GM19351 (cell line): ENCODE data around the gene VPS13C.
A peak's percentile ranks its signal among the peaks of the same experiment; 100 is the strongest.
"Not testable (repeated sequence)": the region's sequence is repeated elsewhere in the genome, so short reads cannot be mapped to it uniquely, and the experiment has no call there.

Experiments
- ATAC-seq: cut with Tn5 transposase; IDR thresholded peaks from one replicate; pipeline ENCODE4 v1.9.1; 2021; ENCODE audit warnings: mild to moderate bottlenecking, moderate library complexity; ENCODE audit not compliant: unreplicated experiment

Gene VPS13C

DNA sequence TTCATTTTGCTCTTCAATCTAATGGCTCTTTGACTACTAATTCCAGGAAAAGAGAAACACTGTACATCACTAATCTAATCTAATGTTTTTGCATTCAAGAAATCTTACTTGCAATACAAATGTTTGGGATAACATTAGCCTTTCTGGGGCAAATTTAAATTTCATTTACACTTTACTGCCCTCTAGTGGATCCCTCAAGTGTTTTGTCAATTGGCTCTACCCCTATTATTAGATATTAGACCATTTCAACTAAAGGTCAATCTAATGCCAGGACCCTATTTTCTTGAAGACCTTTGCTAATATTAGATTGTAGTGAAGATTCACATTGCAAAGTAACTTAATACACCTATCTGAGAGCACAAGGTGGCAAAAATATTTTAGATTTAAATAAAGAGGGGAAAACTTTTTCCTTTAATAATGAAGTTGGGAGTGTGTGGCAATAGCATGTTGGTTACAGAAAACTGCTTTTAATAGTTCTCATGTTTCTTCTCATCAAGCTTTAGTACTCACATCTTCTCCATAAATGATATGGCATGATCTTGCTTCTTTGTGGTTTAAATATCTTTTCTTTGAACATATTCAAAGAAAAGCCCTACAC, 11.6 kb upstream of the VPS13C start:
- no peak for ATAC-seq

DNA sequence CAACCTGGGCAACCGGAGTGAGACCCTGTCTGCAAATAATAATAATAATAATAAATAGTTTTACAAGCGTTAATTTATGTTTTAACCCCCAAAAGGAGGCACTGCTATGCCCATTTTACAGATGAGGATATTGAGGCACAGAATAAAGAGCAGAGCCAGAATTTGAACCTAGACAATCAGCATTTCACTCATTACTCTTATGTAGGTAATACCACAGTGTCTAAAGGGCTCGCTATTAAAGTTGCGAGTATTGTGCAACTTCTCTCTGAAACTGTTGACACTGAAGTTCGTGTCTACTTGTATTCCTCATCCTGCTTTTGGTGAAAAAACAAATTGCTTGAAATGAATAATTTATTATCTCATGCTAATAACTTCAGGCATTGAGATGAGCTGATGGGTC, 9.3 kb upstream of the VPS13C start:
- ATAC-seq, result no peak

DNA sequence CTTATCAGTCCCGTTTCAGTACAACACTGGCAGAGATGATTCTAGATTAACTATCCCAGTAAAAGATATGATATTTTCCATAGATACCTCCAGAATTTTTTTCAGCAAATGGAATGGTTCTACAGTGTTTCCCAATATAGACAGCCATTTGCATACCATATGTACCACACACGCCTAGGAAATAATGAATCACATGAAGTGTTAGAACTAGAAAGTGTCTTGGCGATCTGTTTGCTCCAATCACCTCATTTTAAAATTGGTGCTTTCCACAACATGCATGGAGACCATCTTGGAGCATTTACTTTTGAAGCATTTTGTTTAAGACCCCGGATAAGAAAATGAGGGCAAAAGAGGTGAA, 8.5 kb upstream of the VPS13C start:
- ATAC-seq, result no peak

DNA sequence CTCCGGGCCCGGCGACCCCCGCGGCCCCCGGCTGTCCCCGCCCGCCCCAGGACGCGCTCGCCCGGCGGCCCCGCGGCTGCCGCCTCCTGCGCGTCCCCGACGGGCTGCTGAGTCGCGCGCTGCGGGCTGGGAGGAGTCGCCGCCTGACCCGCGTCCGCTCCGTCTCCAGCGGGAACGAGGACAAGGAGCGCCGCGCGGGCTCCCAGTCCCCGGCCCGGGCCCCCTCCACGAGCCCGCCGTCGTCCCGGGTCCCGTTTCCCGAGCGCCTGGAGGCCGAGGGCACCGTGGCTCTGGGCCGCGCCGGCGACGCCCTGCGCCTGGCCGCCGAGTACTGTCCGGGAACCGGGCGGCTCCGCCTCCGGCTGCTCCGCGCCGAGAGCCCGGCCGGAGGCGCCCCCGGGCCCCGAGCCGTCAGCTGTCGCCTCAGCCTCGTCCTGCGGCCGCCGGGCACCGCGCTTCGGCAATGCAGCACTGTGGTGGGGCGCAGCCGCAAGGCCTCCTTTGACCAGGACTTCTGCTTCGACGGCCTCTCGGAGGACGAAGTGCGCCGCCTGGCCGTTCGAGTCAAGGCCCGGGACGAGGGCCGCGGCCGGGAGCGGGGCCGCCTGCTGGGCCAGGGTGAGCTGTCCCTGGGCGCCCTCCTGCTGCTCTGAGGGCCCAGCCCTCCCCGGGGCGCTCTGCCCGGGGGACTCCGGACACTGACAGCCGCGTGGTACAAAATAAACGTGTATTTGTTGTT, 8.0 kb upstream of the VPS13C start:
- peak; percentile 35 for ATAC-seq

DNA sequence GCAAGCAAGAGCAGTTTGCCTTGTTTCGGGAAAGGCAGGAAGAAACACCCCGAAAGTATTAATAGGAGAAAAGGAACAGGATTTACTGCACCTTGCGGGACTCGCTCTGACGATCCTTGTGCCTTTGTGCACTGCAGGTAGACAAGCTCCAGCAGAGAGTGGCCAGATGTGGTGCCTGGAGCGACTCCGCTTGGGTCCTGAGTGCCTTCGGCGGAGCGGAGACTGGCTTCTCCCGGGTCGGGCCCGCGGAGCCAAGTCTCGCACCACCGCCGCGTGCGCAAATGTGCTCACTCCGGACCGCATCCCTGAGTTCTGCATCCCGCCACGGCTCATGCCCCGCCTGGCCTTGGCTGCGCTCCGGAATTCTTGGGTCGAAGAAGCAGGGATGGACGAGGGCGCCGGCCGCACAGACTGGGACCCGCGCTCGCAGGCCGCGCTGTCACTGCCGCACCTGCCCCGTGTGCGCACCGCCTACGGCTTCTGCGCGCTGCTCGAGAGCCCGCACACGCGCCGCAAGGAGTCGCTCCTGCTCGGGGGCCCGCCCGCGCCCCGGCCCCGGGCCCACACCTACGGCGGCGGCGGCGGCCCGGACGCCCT, 7.3 kb upstream of the VPS13C start:
- peak; percentile 45 for ATAC-seq

DNA sequence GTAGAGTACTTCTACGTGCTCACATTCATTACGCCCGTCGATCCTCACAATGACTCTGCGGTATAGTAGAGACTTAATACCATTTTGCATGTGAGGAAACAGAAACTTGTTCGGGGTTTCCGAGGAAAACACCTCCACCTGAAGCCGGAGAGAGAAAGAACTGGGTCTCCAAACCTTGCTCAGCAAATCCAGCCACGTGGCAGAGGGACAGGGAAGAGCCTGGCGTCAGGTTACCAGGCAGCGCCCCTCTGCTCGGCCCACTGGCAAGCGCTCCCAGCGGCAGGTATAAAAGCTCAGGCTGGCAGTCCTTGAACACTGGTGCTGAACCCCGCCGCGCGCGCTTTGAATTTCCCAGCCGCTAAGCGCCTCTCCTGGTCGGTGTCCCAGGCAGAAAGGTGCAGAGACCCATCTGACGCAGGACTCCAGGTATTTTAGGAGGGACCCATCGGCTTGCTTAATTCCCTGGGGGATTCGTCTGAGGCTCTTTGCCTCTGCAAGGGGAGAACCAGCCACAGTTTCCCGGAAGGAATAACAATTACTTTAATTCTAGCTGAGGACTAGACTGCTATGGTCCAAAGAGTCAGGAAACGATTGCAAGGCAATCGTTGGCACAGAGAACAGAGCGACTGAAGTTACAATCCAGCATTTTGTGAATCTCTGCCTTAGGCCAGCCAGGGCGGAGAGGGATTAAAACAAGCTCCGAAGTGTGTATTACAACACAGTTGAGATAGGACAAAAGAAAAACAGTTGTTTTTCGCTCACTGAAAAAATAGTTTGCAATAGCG, 6.6 kb upstream of the VPS13C start, which contains the start of gene C2CD4A:
TSS of gene C2CD4A (plus strand) at position 315 of the 785 bp plus-strand sequence. CDS start 637 bp downstream, outside the sequence.
- ATAC-seq, result no peak

DNA sequence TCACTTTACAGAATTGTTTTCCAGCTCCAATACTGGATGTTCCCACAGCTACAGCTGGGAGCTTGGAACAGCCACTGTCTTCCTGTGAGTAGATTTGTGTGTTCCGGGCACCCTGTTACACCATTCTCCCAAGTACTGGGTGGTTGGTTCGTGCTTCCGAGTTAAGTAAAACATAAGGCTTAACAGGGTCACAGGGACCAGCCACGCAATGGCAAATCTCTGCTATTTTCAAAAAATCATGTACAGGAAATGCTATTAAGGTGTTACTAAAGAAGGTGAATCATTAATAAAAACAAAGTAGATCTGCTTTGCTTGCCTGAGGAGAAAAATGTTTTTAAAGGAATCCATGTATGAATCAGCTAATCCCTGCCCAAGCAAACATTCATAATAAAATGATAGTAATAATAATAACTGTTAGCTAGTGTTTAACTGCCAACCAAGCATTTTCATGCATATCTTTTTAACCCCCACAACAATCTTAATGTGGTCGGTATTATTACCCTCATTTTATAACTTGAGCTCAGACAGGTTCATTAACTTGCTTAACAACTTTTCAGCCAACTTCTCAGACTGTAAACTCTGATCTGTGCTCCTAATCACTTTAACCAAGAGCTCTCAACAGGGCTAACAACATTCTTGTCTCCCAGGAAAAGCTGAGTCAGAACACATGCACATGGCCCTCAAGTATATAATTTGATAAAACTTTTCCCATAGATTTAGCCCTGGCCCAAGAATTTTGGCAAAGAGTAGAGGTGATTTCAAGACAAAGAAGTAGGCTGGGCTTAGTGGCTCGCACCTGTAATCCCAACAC, 3.8 kb upstream of the VPS13C start:
- ATAC-seq, result no peak

DNA sequence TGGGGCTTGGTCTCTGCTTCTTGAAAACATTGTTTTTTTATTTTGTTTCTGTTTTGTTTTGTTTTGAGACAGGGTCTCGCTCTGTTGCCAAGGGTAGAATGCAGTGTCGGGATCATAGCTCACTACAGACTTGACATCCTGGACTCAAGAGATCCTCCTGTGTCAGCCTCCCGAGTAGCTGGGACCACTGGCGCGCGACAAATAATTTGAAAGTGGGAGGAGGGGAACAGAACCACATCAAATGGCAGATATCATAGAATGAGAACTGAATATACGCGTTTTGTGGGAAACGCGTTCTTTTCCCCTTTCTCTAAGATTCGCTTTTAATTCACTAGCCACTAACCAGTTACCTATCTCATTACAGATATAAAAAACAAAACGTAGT, 641 bp upstream of the VPS13C start:
- ATAC-seq, result no peak

DNA sequence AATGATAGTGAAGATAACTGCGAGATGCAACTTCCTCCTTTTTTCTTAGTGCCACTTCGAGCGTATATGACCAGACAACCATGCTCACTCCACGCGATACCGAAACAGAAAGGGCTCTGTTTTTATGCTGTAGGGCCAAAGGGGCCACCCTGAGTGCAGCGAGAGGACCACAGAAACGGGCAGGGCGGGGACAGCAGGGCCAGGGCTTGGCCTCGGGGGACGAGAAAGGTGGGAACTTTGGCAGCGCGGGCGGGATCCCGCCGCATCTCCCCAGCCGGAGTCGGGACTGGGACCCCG, 483 bp downstream of the VPS13C start:
- ATAC-seq, result peak; percentile 78

DNA sequence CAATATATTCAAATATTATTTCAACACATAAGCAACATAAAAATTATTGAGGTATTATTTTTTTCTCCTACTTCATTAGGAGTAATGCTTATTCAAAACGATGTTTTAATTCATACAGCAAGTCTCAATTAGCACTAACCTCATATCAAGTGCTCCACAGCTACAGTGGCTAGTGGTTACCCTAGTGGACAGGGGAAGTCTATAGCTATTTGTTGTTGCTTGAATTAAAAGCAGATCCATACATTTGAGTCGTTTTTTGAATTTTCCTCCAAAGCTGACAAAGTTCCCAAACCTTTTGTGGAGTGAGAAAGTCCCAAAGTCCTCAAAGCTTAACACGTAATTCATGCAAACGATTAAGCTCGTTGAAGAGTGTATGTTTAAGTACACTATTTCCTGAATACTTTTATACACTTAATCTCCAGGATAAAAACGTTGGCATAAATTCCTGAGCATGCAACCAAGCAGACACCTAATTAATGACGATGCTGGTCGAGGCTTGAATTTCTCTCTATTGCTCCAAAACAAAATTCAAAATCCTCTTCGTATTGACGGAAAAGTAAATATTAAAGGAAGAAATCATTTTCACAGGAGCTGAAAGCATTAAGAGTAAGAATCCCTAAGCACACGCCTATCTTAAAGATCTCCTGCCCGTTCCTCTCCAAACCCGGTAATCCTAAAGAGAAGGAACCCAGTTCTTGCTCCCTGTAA, 985 bp downstream of the VPS13C start:
- no peak for ATAC-seq

DNA sequence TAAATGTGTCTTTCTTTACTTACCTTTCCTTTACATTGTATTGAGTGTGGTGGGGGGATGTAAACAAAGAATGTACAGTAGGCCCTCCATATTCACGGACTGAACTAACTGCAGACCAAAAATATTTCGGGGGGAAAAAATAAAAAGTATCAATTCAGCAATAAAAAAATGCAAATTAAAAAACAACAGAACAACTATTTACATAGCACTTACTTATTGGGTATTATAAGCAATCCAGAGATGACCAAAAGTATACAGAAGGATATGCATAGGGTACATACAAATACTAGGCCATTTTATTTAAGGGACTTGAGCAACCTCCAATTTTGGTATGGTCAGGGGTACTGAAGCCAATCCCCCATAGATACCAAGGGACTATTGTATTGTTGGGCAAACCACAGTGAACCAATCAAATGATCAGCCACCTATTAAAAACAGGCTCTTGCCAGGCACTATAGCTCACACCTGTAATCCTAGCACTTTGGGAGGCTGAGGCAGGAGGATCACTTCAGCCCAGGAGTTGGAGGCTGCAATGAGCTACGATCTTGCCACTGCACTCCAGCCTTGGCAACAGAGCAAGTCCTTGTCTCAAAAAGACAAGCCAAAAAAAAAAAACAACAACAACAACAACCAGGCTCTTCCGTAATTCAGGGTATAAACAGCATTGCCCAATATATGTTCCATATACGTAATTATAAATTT, 1.8 kb downstream of the VPS13C start:
- no peak for ATAC-seq

DNA sequence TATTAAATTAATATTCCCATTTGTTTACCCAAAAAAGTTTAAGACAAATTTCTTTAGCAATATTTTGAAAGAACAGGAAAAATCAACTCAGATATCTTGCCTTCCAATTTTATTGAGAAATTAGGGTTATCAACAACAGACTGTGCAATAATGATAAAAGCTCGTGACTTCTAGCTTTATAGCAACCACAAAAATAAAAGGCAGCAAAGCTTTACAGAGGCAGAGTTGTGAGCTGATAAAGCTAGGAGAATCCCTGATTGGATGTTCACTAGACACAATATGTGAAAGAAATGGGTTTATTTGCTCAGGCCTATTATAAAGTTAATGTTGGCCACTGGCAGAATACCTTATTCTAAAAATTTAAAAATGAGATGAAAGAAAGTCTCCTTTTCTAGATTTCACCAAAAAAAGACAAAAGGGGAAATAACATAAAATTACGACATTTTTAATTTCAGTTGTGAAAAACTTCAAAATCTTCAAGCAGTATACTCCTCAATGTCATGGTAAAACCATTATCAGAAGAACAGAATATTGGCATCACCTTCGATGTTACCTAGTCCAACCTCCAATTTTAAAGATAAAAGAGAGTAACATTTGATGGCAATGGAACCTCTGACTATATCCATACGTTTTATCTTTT, 2.8 kb downstream of the VPS13C start:
- ATAC-seq, result no peak

DNA sequence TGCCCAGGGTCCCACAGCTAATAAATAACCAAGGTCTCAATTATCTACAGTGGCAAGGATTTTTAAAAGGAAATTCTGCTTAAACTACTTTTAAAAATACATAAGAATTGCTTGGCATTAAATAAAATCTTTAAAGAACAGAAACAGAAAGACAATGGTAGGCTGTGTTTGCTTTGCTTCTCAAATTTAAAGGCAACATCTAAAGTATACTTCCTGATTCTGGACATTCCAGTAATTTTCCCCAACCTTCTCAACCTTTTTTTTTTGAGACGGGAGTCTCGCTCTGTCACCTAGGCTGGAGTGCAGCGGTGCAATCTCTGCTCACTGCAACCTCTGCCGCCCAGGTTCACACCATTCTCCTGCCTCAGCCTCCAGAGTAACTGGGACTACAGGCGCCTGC, 5.3 kb downstream of the VPS13C start:
- ATAC-seq, result no peak

DNA sequence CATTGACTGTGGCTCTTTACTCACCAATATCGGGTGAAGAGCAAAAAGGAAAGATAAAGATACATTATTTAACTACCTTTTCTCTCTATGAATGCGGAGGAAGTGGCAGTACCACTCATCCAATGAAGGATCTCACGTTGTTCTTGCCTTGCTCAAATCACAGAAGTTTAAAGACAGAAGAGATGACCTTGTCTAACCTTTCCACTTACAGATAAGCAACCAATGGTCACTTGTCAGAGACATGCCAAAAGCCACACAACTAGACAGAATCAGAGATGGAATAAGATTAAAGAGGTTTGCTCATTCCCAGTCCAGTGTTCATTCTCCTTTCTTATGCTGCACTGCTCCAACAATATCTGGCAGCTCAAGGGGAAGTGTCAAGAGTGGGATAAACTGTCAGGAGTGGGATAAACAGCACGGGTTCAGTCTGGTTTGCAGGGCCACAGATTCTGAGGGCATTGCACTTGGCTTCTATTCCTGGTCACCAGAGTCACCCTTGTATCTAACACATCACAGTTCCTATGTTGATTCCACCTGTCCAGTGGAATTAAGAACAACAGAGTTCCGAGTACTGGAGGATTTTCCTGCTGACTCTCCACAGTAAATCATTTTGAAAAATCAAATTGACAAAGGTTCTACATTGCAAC, 6.7 kb downstream of the VPS13C start:
- ATAC-seq, result no peak

DNA sequence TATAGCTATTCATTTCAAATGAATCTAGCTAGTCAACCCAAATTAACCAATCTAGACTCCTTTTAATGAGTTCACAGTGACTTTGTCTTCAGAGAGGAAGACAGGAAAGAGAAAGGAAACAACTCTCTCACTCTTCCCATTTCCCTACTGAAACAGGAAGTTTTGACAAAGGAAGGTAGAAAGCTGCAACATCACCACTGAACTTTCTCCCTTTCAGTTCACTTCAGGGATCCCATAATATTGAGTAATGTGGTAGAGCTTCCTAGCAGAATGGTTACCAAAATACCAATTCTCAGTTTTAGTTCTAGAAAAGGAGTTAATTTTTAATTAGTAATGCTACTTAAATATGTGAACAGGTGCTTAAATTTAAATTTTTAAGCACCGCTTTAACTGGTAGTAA, 7.5 kb downstream of the VPS13C start:
- ATAC-seq, result no peak

DNA sequence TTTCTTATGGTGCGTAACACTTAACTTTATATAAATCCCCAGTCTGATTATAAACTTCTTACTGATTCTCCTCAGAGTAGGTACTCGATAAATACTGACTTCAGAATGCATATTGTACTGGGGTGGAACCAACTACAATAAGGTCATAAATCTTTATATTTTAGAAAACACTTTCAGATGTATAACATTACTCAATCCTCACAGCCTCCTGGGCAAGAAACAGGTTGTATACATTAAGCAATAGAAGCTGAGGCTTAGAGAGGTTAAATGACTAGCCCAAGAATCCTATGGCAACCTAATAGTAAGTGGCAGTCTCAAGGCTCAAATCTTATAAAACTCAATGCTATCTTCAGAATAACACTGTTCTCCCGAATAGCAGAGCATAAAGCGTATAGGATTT, 9.1 kb downstream of the VPS13C start:
- ATAC-seq, result no peak

DNA sequence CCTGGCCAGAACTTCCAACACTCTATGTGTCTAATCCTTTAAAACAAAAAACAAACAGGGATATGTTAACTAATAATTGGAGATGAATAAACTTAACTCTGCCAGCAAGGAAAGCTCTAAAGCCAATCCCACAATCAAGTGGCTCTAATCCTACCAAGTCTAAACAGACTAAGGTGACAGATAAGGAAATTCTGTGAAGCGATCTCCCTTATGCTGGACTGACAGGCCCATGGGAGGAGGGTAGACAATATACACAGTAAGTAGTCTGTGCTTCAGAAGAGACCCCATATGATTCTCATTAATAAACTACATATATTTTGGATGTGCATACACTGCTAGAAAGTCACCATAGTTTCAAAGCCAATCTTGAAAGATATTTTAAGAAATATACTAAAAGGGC, 10.1 kb downstream of the VPS13C start:
- no peak for ATAC-seq

DNA sequence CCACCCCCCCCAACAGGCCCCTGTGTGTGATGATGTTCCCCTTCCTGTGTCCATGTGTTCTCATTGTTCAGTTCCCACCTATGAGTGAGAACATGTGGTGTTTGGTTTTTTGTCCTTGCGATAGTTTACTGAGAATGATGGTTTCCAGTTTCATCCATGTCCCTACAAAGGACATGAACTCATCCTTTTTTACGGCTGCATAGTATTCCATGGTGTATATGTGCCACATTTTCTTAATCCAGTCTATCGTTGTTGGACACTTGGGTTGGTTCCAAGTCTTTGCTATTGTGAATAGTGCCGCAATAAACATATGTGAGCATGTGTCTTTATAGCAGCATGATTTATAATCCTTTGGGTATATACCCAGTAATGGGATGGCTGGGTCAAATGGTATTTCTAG, 12.0 kb downstream of the VPS13C start:
- not testable (repeated sequence) for ATAC-seq

DNA sequence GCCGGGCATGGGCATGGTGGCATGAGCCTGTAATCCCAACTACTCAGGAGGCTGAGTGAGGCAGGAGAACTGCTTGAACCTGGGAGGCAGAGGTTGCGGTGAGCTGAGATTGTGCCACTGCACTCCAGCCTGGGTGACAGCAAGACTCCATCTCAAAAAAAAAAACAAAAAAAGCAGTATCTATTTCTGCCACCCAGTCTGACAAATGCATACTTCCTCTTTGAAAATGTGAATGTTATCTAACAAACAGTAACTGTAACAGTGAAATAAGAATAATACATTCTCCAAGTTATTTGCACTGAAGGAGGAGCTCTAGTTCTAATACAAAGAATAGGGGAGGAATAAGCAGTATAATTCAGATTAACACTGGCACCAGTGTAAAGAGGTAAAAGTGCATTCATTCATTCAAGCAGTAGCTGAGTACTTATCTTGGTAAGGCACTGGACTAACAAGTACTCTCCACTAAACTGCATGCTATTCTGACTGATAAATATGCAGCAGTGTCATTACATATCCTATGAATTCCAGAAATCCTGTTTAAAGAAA, 12.9 kb downstream of the VPS13C start:
- ATAC-seq, result no peak
